HepG2 (cell line): ENCODE results near the gene SERTAD2. TPM values are rescaled to one million over a fixed set of nuclear protein-coding genes. Genes with fewer than 3 reads are reported as not detected.

Source experiments
- BRCA1 ChIP-seq: sonication (generic); formaldehyde crosslinking; IDR thresholded peaks from 2 replicates; pipeline ENCODE4 v1.4.0; 2020; ENCODE audit warnings: missing genetic modification reagents
- CBX5 ChIP-seq: sonication (generic); formaldehyde crosslinking; IDR thresholded peaks from 2 replicates; pipeline ENCODE4 v1.4.0; 2020; ENCODE audit warnings: missing genetic modification reagents, borderline replicate concordance
- ELF3 ChIP-seq: IDR thresholded peaks from 2 replicates; pipeline ENCODE4 v1.6.1; 2016; ENCODE audit warnings: missing genetic modification reagents, missing compliant biosample characterization
- FOSL2 ChIP-seq: sonication (generic); formaldehyde crosslinking; IDR thresholded peaks from 2 replicates; pipeline ENCODE4 v1.4.0; 2020; ENCODE audit warnings: missing genetic modification reagents
- HOXA5 ChIP-seq: sonication (generic); formaldehyde crosslinking; IDR thresholded peaks from 2 replicates; pipeline ENCODE4 v1.4.0; 2020; ENCODE audit warnings: missing genetic modification reagents
- KDM5A ChIP-seq: fragments of 200-600 bp; sonication (generic); IDR thresholded peaks from 2 replicates; pipeline ENCODE4 v1.7.0; 2018; ENCODE audit warnings: antibody characterized with exemption, mild to moderate bottlenecking, low read length, borderline replicate concordance
- KLF11 ChIP-seq: IDR thresholded peaks from 2 replicates; pipeline ENCODE4 v1.6.1; 2016; ENCODE audit warnings: missing compliant biosample characterization
- MTA1 ChIP-seq: sonication (generic); formaldehyde crosslinking; IDR thresholded peaks from 2 replicates; pipeline ENCODE4 v1.4.0; 2020; ENCODE audit warnings: missing genetic modification reagents, mild to moderate bottlenecking, borderline replicate concordance
- NFIB ChIP-seq: sonication (generic); formaldehyde crosslinking; IDR thresholded peaks from 2 replicates; pipeline ENCODE4 v1.9.0; 2021; ENCODE audit warnings: missing genetic modification reagents, mild to moderate bottlenecking, borderline replicate concordance
- RARA ChIP-seq: IDR thresholded peaks from 2 replicates; pipeline ENCODE4 v1.6.1; 2016; ENCODE audit warnings: missing genetic modification reagents, missing compliant biosample characterization
- SAFB2 ChIP-seq: sonication (generic); formaldehyde crosslinking; IDR thresholded peaks from 2 replicates; pipeline ENCODE4 v1.5.1; 2020; ENCODE audit warnings: missing genetic modification reagents, low read depth, mild to moderate bottlenecking, borderline replicate concordance
- SETDB1 ChIP-seq: sonication (generic); formaldehyde crosslinking; IDR thresholded peaks from 2 replicates; pipeline ENCODE4 v1.5.1; 2020; ENCODE audit warnings: missing genetic modification reagents, mild to moderate bottlenecking, borderline replicate concordance
- ZNF737 ChIP-seq: sonication (generic); formaldehyde crosslinking; IDR thresholded peaks from 2 replicates; pipeline ENCODE4 v1.5.0; 2020; ENCODE audit warnings: missing genetic modification reagents, mild to moderate bottlenecking, borderline replicate concordance
- ZSCAN31 ChIP-seq: sonication (generic); formaldehyde crosslinking; IDR thresholded peaks from 2 replicates; pipeline ENCODE4 v1.5.0; 2020; ENCODE audit warnings: low read depth, mild to moderate bottlenecking, missing genetic modification reagents
- polyA plus RNA-seq, 8 experiments: library from polyadenylated mRNA; depleted of rRNA in 3 of 8; stranded (reverse) in 7 of 8; unstranded in 1 of 8; fragments of >200 nt; fragmentation: Illumina TruSeq in 4 of 8; extraction: Trizol in 4 of 8; gene quantifications; 2 replicates each; pipeline versions ENCODE4 v1.2.1 to v1.2.3, GENCODE V29; 2011 to 2016; ENCODE audit warnings: low read depth in 4 of 8, missing spikeins in 1 of 8, mixed read lengths in 1 of 8; ENCODE audit not compliant: insufficient read depth in 1 of 8
- total RNA-seq, 5 experiments: library from RNA; depleted of rRNA; stranded (reverse); fragments of >200 nt; fragmentation: Illumina TruSeq; extraction: Trizol; gene quantifications; 2 replicates each; pipeline ENCODE4 v1.2.3, GENCODE V29; 2016; ENCODE audit warnings: low read depth in 1 of 5
- TF ChIP-seq, protein P1 (sequence below): sonication (generic); formaldehyde crosslinking; IDR thresholded peaks from 2 replicates; pipeline ENCODE4 v1.5.1; 2020; ENCODE audit warnings: mild to moderate bottlenecking, moderate library complexity, missing genetic modification reagents
- TF ChIP-seq, protein P2 (sequence below), 2 experiments: sonication (generic) in 1 of 2; formaldehyde crosslinking in 1 of 2; IDR thresholded peaks; 2 replicates each; pipeline versions ENCODE4 v1.5.1 to v1.6.1; 2011 to 2020; ENCODE audit warnings: borderline replicate concordance in 1 of 2, low read depth in 1 of 2, low read length in 1 of 2, mild to moderate bottlenecking in 1 of 2, missing genetic modification reagents in 1 of 2, moderate library complexity in 1 of 2
- TF ChIP-seq, protein P3 (sequence below): sonication (generic); formaldehyde crosslinking; IDR thresholded peaks from 2 replicates; pipeline ENCODE4 v1.4.0; 2020; ENCODE audit warnings: missing genetic modification reagents
- TF ChIP-seq, protein P4 (sequence below): sonication (generic); formaldehyde crosslinking; IDR thresholded peaks from 2 replicates; pipeline ENCODE4 v1.5.1; 2020; ENCODE audit warnings: mild to moderate bottlenecking, missing genetic modification reagents, moderate library complexity
- TF ChIP-seq, protein P5 (sequence below): IDR thresholded peaks from 2 replicates; pipeline ENCODE4 v1.6.1; 2016; ENCODE audit warnings: mild to moderate bottlenecking, missing biosample characterization, missing genetic modification reagents

SERTAD2 gene
- total and polyA plus RNA-seq, 2 of the 13 experiments (the other 11 are each of a cell fraction or from before 2014, with no cell fraction given) = 6.7 to 22.6 TPM

DNA sequence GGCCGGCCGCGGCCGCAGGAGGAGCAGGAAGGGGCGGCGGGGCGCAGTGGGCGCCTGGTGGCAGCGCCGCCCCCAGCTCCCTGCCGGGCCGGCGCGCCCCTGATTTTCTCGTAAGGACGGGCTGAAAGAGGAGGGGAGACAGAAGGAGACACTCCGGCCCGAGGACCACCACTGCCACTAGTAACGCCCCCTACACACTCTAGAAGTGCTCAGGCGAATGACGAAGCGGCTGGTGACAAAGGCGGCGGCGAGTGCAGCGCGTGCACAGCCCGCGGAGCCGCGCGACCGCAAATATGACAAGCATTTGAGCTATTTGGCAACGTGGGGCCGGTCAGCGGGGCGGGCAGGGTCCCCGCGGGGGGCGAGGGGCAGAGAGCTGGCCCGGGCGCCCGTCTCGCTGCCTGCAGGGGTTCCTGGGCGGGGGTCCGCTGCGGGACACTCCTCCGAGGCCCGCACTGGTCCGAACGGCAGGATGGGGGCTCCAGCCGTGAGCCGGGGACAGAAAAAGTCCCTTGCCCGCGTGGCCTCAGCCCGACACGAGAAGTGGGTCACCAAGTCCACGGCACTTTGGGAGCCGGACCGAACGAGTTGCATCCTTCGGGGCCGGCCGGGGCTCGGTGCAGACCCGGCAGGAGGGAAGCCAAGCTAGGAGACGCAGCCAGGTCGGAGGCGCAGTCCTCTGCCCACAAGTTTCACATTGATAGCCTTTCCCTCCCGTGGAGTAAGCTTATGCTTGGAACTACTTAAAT, 524 bp upstream of the SERTAD2 start (continued):
- TF ChIP-seq, protein P1, sequence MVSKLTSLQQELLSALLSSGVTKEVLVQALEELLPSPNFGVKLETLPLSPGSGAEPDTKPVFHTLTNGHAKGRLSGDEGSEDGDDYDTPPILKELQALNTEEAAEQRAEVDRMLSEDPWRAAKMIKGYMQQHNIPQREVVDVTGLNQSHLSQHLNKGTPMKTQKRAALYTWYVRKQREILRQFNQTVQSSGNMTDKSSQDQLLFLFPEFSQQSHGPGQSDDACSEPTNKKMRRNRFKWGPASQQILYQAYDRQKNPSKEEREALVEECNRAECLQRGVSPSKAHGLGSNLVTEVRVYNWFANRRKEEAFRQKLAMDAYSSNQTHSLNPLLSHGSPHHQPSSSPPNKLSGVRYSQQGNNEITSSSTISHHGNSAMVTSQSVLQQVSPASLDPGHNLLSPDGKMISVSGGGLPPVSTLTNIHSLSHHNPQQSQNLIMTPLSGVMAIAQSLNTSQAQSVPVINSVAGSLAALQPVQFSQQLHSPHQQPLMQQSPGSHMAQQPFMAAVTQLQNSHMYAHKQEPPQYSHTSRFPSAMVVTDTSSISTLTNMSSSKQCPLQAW (CRISPR knock-in tag) = no peak
- TF ChIP-seq CBX5 (CRISPR knock-in tag) (no peak; the same call in 1 of the 2 replicates), MTA1 (CRISPR knock-in tag) (peak; percentile 92; the same call in 1 of the 2 replicates), FOSL2 (CRISPR knock-in tag) (peak; percentile 68), HOXA5 (CRISPR knock-in tag) (peak; percentile 55; the same call in 1 of the 2 replicates), BRCA1 (peak; percentile 44; the same call in 1 of the 2 replicates), KLF11 (CRISPR knock-in tag) (no peak), ELF3 (CRISPR knock-in tag) (no peak; the same call in 1 of the 2 replicates), KDM5A (no peak), SETDB1 (no peak), SAFB2 (no peak), RARA (CRISPR knock-in tag) (peak; percentile 59), ZNF737 (no peak), NFIB (CRISPR knock-in tag) (no peak), ZSCAN31 (CRISPR knock-in tag) (peak; percentile 41; the same call in 1 of the 2 replicates)
- TF ChIP-seq, protein P2, sequence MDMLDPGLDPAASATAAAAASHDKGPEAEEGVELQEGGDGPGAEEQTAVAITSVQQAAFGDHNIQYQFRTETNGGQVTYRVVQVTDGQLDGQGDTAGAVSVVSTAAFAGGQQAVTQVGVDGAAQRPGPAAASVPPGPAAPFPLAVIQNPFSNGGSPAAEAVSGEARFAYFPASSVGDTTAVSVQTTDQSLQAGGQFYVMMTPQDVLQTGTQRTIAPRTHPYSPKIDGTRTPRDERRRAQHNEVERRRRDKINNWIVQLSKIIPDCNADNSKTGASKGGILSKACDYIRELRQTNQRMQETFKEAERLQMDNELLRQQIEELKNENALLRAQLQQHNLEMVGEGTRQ (IDR thresholded peaks at IDR 0.05; ENCODE audit: low read depth, low read length) = no peak
- TF ChIP-seq, protein P2 (CRISPR knock-in tag; IDR thresholded peaks at IDR 0.05; ENCODE audit: borderline replicate concordance) = no peak
- TF ChIP-seq, protein P3, sequence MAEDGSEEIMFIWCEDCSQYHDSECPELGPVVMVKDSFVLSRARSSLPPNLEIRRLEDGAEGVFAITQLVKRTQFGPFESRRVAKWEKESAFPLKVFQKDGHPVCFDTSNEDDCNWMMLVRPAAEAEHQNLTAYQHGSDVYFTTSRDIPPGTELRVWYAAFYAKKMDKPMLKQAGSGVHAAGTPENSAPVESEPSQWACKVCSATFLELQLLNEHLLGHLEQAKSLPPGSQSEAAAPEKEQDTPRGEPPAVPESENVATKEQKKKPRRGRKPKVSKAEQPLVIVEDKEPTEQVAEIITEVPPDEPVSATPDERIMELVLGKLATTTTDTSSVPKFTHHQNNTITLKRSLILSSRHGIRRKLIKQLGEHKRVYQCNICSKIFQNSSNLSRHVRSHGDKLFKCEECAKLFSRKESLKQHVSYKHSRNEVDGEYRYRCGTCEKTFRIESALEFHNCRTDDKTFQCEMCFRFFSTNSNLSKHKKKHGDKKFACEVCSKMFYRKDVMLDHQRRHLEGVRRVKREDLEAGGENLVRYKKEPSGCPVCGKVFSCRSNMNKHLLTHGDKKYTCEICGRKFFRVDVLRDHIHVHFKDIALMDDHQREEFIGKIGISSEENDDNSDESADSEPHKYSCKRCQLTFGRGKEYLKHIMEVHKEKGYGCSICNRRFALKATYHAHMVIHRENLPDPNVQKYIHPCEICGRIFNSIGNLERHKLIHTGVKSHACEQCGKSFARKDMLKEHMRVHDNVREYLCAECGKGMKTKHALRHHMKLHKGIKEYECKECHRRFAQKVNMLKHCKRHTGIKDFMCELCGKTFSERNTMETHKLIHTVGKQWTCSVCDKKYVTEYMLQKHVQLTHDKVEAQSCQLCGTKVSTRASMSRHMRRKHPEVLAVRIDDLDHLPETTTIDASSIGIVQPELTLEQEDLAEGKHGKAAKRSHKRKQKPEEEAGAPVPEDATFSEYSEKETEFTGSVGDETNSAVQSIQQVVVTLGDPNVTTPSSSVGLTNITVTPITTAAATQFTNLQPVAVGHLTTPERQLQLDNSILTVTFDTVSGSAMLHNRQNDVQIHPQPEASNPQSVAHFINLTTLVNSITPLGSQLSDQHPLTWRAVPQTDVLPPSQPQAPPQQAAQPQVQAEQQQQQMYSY (CRISPR knock-in tag) = no peak
- TF ChIP-seq, protein P4, sequence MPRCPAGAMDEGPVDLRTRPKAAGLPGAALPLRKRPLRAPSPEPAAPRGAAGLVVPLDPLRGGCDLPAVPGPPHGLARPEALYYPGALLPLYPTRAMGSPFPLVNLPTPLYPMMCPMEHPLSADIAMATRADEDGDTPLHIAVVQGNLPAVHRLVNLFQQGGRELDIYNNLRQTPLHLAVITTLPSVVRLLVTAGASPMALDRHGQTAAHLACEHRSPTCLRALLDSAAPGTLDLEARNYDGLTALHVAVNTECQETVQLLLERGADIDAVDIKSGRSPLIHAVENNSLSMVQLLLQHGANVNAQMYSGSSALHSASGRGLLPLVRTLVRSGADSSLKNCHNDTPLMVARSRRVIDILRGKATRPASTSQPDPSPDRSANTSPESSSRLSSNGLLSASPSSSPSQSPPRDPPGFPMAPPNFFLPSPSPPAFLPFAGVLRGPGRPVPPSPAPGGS (CRISPR knock-in tag) = 0 out of 2 replicates have a peak, but pooled peaks have one; percentile 24
- TF ChIP-seq, protein P5, sequence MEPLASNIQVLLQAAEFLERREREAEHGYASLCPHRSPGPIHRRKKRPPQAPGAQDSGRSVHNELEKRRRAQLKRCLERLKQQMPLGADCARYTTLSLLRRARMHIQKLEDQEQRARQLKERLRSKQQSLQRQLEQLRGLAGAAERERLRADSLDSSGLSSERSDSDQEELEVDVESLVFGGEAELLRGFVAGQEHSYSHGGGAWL (CRISPR knock-in tag) = peak; percentile 88
